Osteoblast (primary cell): ENCODE results near the gene SNX20. TPM values are rescaled to one million over a fixed set of nuclear protein-coding genes. Genes with fewer than 3 reads are reported as not detected.

Source experiments
- DNase-seq: peaks from one replicate; pipeline ENCODE4 v3.0.0; 2011; ENCODE audit warnings: low spot score, mixed read lengths; ENCODE audit not compliant: insufficient read length; ENCODE audit errors: missing footprints
- H2AFZ ChIP-seq: 2 replicates; pipeline ENCODE4 v1.6.0; 2011; ENCODE audit warnings: mild to moderate bottlenecking, low read length
- H3K27ac ChIP-seq: 2 replicates; pipeline ENCODE4 v1.5.1; 2011; ENCODE audit warnings: mild to moderate bottlenecking, low read depth, low read length, moderate library complexity
- H3K27me3 ChIP-seq: 2 replicates; pipeline ENCODE4 v1.6.0; 2012; ENCODE audit warnings: mild to moderate bottlenecking, control low read depth, inconsistent platforms, low read length, moderate library complexity; ENCODE audit not compliant: insufficient read depth
- H3K36me3 ChIP-seq: 2 replicates; pipeline ENCODE4 v1.5.1; 2011; ENCODE audit warnings: mild to moderate bottlenecking, low read length, control low read depth, moderate library complexity; ENCODE audit not compliant: insufficient read depth
- H3K4me1 ChIP-seq: 2 replicates; pipeline ENCODE4 v1.5.1; 2011; ENCODE audit warnings: mild to moderate bottlenecking, low read length, control low read depth, moderate library complexity; ENCODE audit not compliant: insufficient read depth
- H3K4me2 ChIP-seq: 2 replicates; pipeline ENCODE4 v1.6.0; 2011; ENCODE audit warnings: mild to moderate bottlenecking, low read length; ENCODE audit not compliant: insufficient read depth
- H3K4me3 ChIP-seq: fragments of 200-600 bp; sonication (generic); 3 replicates; pipeline ENCODE4 v1.5.1; 2012; ENCODE audit warnings: mild to moderate bottlenecking, low read length, inconsistent platforms; ENCODE audit not compliant: insufficient read depth
- H3K79me2 ChIP-seq: 2 replicates; pipeline ENCODE4 v1.6.0; 2012; ENCODE audit warnings: mild to moderate bottlenecking, low read length, control low read depth, inconsistent platforms; ENCODE audit not compliant: insufficient read depth
- H3K9me3 ChIP-seq: 2 replicates; pipeline ENCODE4 v1.5.1; 2011; ENCODE audit warnings: low read depth, low read length, control low read depth
- H4K20me1 ChIP-seq: 2 replicates; pipeline ENCODE4 v1.6.0; 2012; ENCODE audit warnings: mild to moderate bottlenecking, low read length, control low read depth; ENCODE audit not compliant: insufficient read depth
- total RNA-seq: library from RNA; depleted of rRNA; stranded (reverse); fragments of >200 nt; gene quantifications from 2 replicates; pipeline ENCODE4 v1.2.3, GENCODE V29; 2012
- TF ChIP-seq, protein P1 (sequence below): IDR thresholded peaks from 2 replicates; pipeline ENCODE4 v1.5.1; 2011; ENCODE audit warnings: mild to moderate bottlenecking, low read depth, low read length, moderate library complexity; ENCODE audit errors: extremely low read depth

SNX20 gene, protein sequence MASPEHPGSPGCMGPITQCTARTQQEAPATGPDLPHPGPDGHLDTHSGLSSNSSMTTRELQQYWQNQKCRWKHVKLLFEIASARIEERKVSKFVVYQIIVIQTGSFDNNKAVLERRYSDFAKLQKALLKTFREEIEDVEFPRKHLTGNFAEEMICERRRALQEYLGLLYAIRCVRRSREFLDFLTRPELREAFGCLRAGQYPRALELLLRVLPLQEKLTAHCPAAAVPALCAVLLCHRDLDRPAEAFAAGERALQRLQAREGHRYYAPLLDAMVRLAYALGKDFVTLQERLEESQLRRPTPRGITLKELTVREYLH
- total RNA-seq, result not detected in 2 replicates

GRCh38 chr16:50681021-50681885 is at the start of gene SNX20:
TSS of gene SNX20 (minus strand) at chr16:50681312. CDS start at chr16:50677526, 3,786 bp downstream.
- TF ChIP-seq, protein P1, sequence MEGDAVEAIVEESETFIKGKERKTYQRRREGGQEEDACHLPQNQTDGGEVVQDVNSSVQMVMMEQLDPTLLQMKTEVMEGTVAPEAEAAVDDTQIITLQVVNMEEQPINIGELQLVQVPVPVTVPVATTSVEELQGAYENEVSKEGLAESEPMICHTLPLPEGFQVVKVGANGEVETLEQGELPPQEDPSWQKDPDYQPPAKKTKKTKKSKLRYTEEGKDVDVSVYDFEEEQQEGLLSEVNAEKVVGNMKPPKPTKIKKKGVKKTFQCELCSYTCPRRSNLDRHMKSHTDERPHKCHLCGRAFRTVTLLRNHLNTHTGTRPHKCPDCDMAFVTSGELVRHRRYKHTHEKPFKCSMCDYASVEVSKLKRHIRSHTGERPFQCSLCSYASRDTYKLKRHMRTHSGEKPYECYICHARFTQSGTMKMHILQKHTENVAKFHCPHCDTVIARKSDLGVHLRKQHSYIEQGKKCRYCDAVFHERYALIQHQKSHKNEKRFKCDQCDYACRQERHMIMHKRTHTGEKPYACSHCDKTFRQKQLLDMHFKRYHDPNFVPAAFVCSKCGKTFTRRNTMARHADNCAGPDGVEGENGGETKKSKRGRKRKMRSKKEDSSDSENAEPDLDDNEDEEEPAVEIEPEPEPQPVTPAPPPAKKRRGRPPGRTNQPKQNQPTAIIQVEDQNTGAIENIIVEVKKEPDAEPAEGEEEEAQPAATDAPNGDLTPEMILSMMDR, result no peak
- no peaks in the 10 kb centered on the region for H4K20me1 ChIP-seq
- H3K4me1 ChIP-seq, result no peaks in the 10 kb centered on the region
- H3K27me3 ChIP-seq, result no peaks in the 10 kb centered on the region
- no peaks in the 10 kb centered on the region for H3K36me3 ChIP-seq
- H3K4me2 ChIP-seq, result no peak within 1 kb of the TSS
- no peak within 1 kb of the TSS for H2AFZ ChIP-seq
- peak; percentile 78 for DNase-seq
- H3K27ac ChIP-seq, result no peak within 1 kb of the TSS
- H3K79me2 ChIP-seq, result no peaks in the 10 kb centered on the region
- H3K4me3 ChIP-seq, result no peak within 1 kb of the TSS
- H3K9me3 ChIP-seq, result no peaks in the 10 kb centered on the region

DNA sequence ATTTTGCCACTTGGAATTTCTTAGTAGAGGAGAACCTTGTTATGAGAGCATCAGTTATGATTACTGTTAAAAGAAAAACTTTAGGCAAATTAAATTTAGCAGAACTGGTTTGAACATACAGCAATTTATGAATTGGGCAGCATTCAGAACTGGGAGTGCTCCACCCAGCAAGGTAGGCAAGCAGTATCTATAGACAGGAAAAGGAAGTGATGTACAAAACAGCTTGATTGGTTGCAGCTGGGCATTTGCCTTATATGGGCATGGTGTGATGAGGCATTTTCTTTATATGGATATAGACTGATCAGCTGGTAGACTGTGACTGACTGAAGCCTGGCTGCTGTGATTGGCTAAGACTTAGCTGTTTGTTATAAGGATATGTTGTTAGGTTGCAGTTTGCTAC is 43.2 kb upstream of the SNX20 start:
- Histone ChIP-seq H3K36me3 (no peaks in the 10 kb centered on the region), H2AFZ (no peak overlapping the region), H4K20me1 (no peaks in the 10 kb centered on the region), H3K4me3 (no peak overlapping the region), H3K4me1 (no peaks in the 10 kb centered on the region), H3K27me3 (no peaks in the 10 kb centered on the region), H3K9me3 (no peaks in the 10 kb centered on the region), H3K4me2 (no peak overlapping the region), H3K79me2 (no peaks in the 10 kb centered on the region), H3K27ac (no peak overlapping the region)
- TF ChIP-seq, protein P1, result no peak
- no peak for DNase-seq

GRCh38 chr16:50722960-50723359 is 41.8 kb upstream of the SNX20 start:
- Histone ChIP-seq H3K9me3 (no peaks in the 10 kb centered on the region), H3K36me3 (no peaks in the 10 kb centered on the region), H3K27ac (no peak overlapping the region), H4K20me1 (no peaks in the 10 kb centered on the region), H3K4me3 (no peak overlapping the region), H2AFZ (no peak overlapping the region), H3K27me3 (no peaks in the 10 kb centered on the region), H3K79me2 (no peaks in the 10 kb centered on the region), H3K4me1 (no peaks in the 10 kb centered on the region), H3K4me2 (no peak overlapping the region)
- TF ChIP-seq, protein P1, result no peak
- DNase-seq, result no peak

DNA sequence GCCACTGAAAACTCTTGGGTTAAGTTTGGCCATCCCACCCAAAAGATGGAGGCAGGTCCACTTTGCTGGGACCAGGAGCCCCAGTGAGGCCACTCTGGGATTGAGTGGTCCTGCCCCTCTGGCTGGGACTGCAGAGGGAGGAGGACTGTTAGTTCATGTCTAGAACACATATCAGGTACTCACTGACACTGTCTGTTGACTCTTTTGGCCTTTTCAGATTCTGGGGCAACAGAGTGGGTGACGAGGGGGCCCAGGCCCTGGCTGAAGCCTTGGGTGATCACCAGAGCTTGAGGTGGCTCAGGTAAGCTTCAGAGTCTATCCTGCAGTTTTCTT is 41.3 kb upstream of the SNX20 start:
- TF ChIP-seq, protein P1, result no peak
- no peak for DNase-seq
- no peaks in the 10 kb centered on the region for H3K4me1 ChIP-seq
- H2AFZ ChIP-seq, result no peak overlapping the region
- H4K20me1 ChIP-seq, result no peaks in the 10 kb centered on the region
- H3K4me2 ChIP-seq, result no peak overlapping the region
- no peaks in the 10 kb centered on the region for H3K36me3 ChIP-seq
- H3K27ac ChIP-seq, result no peak overlapping the region
- H3K4me3 ChIP-seq, result no peak overlapping the region
- no peaks in the 10 kb centered on the region for H3K27me3 ChIP-seq
- H3K79me2 ChIP-seq, result no peaks in the 10 kb centered on the region
- H3K9me3 ChIP-seq, result no peaks in the 10 kb centered on the region
